ENCODE measurements around the gene KCNQ5.
A peak's percentile ranks its signal among the peaks of the same experiment; 100 is the strongest.

KCNQ5 gene

DNA sequence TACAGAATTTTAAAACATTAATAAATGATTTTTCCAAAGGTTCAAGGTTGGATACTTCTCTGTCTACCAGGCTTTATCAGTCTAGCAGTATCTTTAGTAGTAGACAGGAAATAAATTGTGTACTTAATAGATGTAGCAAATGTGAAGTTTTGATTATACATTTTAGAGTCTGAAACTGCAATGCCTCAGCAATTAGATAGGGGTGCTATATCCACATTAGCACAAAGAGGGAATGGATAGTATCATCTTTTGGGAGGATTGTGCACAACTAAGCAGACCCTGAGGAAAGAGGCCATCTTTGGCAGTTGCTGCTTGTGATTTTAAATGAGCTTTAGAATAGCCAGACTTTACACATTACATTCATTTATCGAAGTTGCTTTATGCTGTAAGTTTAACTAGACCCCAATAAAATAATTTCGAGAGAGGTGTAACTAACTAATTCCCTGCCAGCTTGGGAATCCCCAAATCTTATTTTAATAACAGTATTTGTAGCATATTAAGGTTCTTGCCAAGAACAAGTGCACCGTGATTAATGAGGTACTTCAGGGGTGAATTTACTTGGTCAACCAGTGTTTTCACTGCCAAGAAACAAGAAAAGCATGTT, 2.8 kb downstream of the KCNQ5 start:
- Histone ChIP-seq H3K4me2 (peak overlapping the region; percentile 85), H3K4me3 (IDR thresholded peaks at IDR 0.05; ENCODE audit: insufficient read depth, low read depth, low read length) (no peak overlapping the region), H3K27ac (peak overlapping the region; percentile 96; the same call in 1 of the 2 replicates), H3K4me1 (ENCODE audit: low read depth, poor library complexity, severe bottlenecking) (peaks cover 48% of the 10 kb centered on the region), H3K79me2 (ENCODE audit: insufficient read depth, low read depth) (peaks cover 71% of the 10 kb centered on the region), H4K20me1 (ENCODE audit: insufficient read depth) (no peaks in the 10 kb centered on the region), H3K36me3 (ENCODE audit: insufficient read depth) (no peaks in the 10 kb centered on the region), H3K9ac (0 out of 2 replicates have a peak overlapping the region, but pooled peaks have one; percentile 97), H3K27me3 (ENCODE audit: insufficient read depth, low read depth) (no peaks in the 10 kb centered on the region), H2AFZ (ENCODE audit: low read depth) (no peak overlapping the region)
- TF ChIP-seq, protein P1, sequence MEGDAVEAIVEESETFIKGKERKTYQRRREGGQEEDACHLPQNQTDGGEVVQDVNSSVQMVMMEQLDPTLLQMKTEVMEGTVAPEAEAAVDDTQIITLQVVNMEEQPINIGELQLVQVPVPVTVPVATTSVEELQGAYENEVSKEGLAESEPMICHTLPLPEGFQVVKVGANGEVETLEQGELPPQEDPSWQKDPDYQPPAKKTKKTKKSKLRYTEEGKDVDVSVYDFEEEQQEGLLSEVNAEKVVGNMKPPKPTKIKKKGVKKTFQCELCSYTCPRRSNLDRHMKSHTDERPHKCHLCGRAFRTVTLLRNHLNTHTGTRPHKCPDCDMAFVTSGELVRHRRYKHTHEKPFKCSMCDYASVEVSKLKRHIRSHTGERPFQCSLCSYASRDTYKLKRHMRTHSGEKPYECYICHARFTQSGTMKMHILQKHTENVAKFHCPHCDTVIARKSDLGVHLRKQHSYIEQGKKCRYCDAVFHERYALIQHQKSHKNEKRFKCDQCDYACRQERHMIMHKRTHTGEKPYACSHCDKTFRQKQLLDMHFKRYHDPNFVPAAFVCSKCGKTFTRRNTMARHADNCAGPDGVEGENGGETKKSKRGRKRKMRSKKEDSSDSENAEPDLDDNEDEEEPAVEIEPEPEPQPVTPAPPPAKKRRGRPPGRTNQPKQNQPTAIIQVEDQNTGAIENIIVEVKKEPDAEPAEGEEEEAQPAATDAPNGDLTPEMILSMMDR (conservative IDR thresholded peaks at IDR 0.05; ENCODE audit: low read depth, low read length): peak; percentile 91

DNA sequence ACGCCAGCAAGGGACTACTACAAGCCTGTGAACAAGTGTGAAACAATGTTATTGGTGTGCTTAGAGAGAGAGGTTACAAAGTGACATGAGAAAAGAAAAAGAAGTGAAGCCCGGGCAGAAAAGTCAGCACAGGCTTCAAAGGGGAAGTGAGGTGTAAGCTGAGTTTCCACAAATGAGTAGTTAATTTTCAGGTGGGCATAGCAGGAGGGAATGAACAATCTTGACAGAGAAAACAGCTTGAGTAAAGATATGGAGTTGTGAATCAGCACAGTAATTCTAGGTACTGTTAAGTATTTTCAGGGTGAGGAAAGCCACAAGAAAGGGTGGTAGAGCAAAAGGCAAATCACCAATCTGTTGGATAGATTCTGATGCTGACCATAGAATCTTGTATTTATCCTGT, 4.3 kb downstream of the KCNQ5 start:
- Histone ChIP-seq H3K27me3 (ENCODE audit: insufficient read depth, low read depth) (no peaks in the 10 kb centered on the region), H3K9ac (no peak overlapping the region), H3K4me2 (peak overlapping the region; percentile 85; the same call in 1 of the 2 replicates), H3K36me3 (ENCODE audit: insufficient read depth) (no peaks in the 10 kb centered on the region), H3K4me3 (IDR thresholded peaks at IDR 0.05; ENCODE audit: insufficient read depth, low read depth, low read length) (no peak overlapping the region), H3K79me2 (ENCODE audit: insufficient read depth, low read depth) (peaks cover 86% of the 10 kb centered on the region), H4K20me1 (ENCODE audit: insufficient read depth) (no peaks in the 10 kb centered on the region), H3K4me1 (ENCODE audit: low read depth, poor library complexity, severe bottlenecking) (peaks cover 52% of the 10 kb centered on the region), H2AFZ (ENCODE audit: low read depth) (no peak overlapping the region), H3K27ac (no peak overlapping the region)
- TF ChIP-seq, protein P1 (conservative IDR thresholded peaks at IDR 0.05; ENCODE audit: low read depth, low read length): no peak

DNA sequence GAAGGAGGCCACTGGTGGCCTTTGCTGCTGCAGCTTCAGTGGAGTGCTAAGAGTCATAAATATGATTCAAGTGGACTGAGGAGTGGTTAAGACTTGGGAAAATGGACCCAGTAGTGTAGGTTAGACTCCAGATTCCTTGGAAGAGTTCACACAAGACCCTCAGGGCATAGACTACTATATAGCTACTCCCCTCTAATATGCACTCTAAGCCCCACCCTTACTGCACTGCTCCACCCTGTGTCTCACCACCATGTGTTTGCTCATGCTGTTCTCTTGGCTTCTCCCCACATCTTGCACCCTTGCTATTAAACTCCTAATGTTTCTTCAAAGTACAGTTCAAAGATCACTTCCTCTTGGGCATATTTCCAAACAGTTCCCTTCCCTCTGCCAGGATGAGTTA, 5.7 kb downstream of the KCNQ5 start:
- TF ChIP-seq, protein P1 (conservative IDR thresholded peaks at IDR 0.05; ENCODE audit: low read depth, low read length): no peak
- Histone ChIP-seq H2AFZ (ENCODE audit: low read depth) (no peak overlapping the region), H3K4me1 (ENCODE audit: low read depth, poor library complexity, severe bottlenecking) (peaks cover 52% of the 10 kb centered on the region), H3K4me2 (no peak overlapping the region), H3K36me3 (ENCODE audit: insufficient read depth) (no peaks in the 10 kb centered on the region), H3K27me3 (ENCODE audit: insufficient read depth, low read depth) (no peaks in the 10 kb centered on the region), H3K27ac (no peak overlapping the region), H3K79me2 (ENCODE audit: insufficient read depth, low read depth) (peaks cover 88% of the 10 kb centered on the region), H3K4me3 (IDR thresholded peaks at IDR 0.05; ENCODE audit: insufficient read depth, low read depth, low read length) (no peak overlapping the region), H4K20me1 (ENCODE audit: insufficient read depth) (no peaks in the 10 kb centered on the region), H3K9ac (no peak overlapping the region)

DNA sequence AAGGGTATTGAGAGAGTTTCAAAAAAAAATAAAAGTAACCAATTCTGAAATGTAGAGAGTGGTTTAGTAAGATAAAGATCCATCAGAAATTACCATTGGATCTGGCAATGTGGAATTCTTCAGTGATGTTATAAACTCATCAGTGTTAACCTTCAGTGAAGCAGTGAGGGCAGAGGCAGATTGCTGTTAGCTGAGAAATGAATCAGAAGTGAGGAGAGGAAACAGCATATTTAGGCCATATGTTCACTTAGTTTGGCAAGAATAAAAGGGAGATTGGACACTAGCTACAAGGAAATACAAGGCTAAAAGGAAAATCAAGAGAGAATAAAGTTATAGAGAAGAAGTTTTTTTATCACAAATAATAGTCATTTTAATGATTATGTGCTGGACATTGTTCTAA, 9.6 kb downstream of the KCNQ5 start:
- H3K4me2 ChIP-seq: no peak overlapping the region
- H3K27ac ChIP-seq: no peak overlapping the region
- H2AFZ ChIP-seq (ENCODE audit: low read depth): no peak overlapping the region
- H3K79me2 ChIP-seq (ENCODE audit: insufficient read depth, low read depth): peaks cover 85% of the 10 kb centered on the region; the same call in 1 of the 2 replicates
- no peaks in the 10 kb centered on the region for H4K20me1 ChIP-seq (ENCODE audit: insufficient read depth)
- no peak overlapping the region for H3K4me3 ChIP-seq (IDR thresholded peaks at IDR 0.05; ENCODE audit: insufficient read depth, low read depth, low read length)
- no peak overlapping the region for H3K9ac ChIP-seq
- H3K4me1 ChIP-seq (ENCODE audit: low read depth, poor library complexity, severe bottlenecking): peaks cover 59% of the 10 kb centered on the region
- H3K36me3 ChIP-seq (ENCODE audit: insufficient read depth): no peaks in the 10 kb centered on the region
- TF ChIP-seq, protein P1 (conservative IDR thresholded peaks at IDR 0.05; ENCODE audit: low read depth, low read length): no peak
- H3K27me3 ChIP-seq (ENCODE audit: insufficient read depth, low read depth): no peaks in the 10 kb centered on the region
